ENCODE results near the gene FAM90A26. TPM values are rescaled to one million over a fixed set of nuclear protein-coding genes. Genes with fewer than 3 reads are reported as not detected.
"Not testable (repeated sequence)": the region's sequence is repeated elsewhere in the genome, so short reads cannot be mapped to it uniquely, and the experiment has no call there.

Gene FAM90A26, protein sequence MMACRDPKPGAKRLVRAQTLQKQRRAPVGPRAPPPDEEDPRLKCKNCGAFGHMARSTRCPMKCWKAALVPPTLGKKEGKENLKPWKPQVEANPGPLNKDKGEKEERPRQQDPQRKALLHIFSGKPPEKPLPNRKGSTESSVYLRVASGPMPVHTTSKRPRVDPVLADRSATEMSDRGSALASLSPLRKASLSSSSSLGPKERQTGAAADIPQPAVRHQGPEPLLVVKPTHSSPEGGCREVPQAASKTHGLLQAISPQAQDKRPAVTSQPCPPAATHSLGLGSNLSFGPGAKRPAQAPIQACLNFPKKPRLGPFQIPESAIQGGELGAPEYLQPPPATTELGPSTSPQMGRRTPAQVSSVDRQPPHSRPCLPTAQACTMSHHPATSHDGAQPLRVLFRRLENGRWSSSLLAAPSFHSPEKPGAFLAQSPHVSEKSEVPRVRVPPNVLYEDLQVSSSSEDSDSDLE
- total RNA-seq, result not detected

DNA sequence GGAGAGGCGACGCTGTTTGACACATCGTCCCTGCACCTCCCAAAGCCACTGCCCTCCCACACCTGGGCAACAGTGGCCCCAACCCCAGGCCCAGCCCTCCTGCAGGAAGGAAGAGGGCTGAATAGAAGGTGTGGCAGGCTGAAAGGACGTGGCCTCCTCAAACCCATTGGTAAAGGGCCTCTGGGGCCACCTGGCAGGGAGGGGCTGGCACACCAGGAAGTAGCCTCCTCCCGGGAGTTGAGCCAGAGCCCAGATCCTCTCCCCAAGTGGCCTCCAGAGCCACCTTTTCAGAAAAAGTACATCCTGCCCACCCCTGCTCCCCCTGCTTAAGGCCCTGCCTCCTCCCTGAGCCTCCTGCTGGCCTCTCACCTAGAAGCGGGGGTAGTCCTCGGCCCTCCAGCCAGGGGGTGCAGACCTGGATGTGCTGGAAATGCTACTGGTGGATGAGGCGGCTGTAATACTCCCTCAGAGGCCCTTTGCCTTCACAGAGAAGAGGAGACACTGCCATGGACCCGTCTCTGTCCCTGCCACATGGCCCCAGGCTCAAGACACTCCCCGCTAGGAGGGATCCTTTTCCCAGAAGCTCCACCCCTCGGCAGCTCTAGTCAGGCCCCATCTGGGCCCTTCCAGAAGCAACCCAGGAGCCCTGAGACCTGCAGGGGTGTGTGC is at the start of gene FAM90A26:
TSS of gene FAM90A26 (plus strand) at position 619 of the 669 bp plus-strand sequence. CDS start 2,764 bp downstream, outside the sequence.
- not testable (repeated sequence) for H3K4me3 Mint-ChIP-seq; H3K4me1 Mint-ChIP-seq (ENCODE audit: low read depth in 2 of 2); H3K27me3 Mint-ChIP-seq; H3K36me3 Mint-ChIP-seq; H3K27ac Mint-ChIP-seq; ATAC-seq; H3K9me3 Mint-ChIP-seq; DNase-seq (ENCODE audit: low spot score)

DNA sequence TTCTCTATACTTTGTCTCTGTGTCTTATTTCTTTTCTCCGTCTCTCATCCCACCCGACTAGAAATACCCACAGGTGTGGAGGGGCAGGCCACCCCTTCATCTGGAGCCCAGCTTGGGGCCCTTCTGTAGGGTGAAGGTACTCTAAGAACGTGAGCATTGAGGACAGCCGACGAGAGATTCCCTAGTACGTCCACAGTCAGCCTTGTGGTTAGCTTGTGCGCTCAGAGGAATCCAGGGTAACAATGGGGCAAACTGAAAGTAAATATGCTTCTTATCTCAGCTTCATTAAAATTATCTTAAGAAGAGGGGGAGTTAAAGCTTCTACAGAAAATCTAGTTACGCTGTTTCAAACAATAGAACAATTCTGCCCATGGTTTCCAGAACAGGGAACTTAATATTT is 47.5 kb upstream of the FAM90A26 start:
- H3K27me3 Mint-ChIP-seq, result peaks cover 21 to 32% of the 10 kb centered on the region in 2 donors
- H3K9me3 Mint-ChIP-seq; H3K4me1 Mint-ChIP-seq (ENCODE audit: low read depth in 2 of 2); DNase-seq (ENCODE audit: low spot score); ATAC-seq; H3K4me3 Mint-ChIP-seq; H3K36me3 Mint-ChIP-seq; H3K27ac Mint-ChIP-seq: not testable (repeated sequence)

DNA sequence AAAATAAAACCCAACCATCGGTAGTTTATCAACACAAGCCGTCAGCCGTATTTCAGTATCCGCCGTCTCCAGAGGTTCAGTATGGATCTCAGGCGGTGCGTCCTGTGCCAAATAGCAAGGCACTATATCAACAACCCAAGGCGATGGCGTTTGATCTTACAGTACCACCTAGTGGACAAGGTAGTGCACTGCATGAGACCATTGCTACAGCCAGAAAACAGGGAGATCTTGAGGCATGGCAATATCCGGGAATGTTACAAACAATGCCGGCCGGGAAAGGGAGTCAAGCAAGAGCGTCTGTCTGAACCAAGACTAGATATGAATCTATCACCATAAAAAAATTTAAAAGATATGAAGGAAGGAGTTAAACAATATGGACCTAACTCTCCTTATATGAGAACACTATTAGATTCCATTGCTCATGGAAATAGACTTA is 46.6 kb upstream of the FAM90A26 start:
- not testable (repeated sequence) for H3K36me3 Mint-ChIP-seq; H3K27ac Mint-ChIP-seq; DNase-seq (ENCODE audit: low spot score); H3K9me3 Mint-ChIP-seq; ATAC-seq; H3K4me1 Mint-ChIP-seq (ENCODE audit: low read depth in 2 of 2); H3K4me3 Mint-ChIP-seq
- H3K27me3 Mint-ChIP-seq, result peaks cover 19 to 27% of the 10 kb centered on the region in 2 donors

DNA sequence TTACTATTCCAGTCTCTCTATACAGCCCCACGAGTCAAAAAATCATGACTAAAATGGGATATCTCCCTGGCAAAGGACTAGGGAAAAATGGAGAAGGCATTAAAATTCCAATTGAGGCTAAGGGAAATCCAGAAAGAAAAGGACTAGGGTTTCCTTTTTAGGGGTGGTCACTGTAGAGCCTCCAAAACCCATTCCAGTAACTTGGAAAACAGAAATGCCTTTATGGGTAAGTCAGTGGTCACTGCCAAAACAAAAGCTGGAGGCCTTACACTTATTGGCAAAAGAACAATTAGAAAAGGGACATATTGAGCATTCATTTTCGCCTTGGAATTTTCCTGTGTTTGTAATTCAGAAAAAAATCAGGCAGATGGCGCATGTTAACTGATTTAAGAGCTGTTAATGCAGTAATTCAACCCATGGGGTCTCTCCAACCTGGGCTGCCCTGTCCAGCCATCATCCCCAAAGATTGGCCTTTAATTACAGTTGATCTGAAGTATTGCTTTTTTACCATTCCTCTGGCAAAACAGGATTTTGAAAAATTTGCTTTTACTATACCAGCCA is 44.5 kb upstream of the FAM90A26 start:
- not testable (repeated sequence) for ATAC-seq; DNase-seq (ENCODE audit: low spot score); H3K4me1 Mint-ChIP-seq (ENCODE audit: low read depth in 2 of 2); H3K36me3 Mint-ChIP-seq; H3K4me3 Mint-ChIP-seq; H3K27ac Mint-ChIP-seq; H3K9me3 Mint-ChIP-seq
- peaks cover 17 to 22% of the 10 kb centered on the region in 2 donors for H3K27me3 Mint-ChIP-seq

DNA sequence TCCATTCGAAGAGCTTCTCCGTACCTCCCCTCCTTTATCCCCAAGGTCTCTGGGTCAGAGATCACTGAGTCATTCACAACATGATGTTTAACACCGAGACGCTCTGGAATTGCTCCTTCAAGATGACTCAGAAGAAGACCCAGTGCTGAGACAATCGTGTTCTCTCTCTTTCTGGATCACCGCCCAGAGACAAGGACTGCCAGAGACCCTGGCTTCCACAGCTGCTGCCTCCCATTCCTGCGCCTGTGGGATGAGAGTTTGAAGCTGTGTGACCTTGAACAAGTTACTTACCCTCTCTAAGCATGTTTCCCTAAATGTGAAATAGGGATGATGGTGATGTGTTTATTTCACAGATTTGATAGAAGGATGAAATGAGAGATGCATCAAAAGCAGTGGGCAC is 38.8 kb upstream of the FAM90A26 start:
- DNase-seq (ENCODE audit: low spot score); H3K4me1 Mint-ChIP-seq (ENCODE audit: low read depth in 2 of 2); H3K27ac Mint-ChIP-seq; H3K9me3 Mint-ChIP-seq; H3K36me3 Mint-ChIP-seq; H3K27me3 Mint-ChIP-seq; ATAC-seq; H3K4me3 Mint-ChIP-seq: not testable (repeated sequence)

DNA sequence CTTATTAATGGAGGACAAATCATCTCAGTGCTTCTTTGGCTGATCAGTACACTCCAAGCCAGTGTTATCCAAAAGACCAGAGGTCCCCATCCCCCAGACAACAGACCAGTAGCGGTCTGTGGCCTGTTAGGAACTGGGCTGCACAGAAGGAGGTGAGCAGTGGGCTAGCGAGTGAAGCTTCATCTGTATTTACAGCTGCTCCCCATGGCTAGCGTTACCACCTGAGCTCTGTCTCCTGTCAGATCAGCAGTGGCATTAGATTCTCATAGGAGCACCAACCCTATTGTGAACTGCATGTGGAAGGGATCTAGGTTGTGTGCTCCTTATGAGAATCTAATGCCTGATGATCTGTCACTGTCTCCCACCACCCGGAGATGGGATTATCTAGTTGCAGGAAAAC is 37.4 kb upstream of the FAM90A26 start:
- H3K27ac Mint-ChIP-seq; H3K4me1 Mint-ChIP-seq (ENCODE audit: low read depth in 2 of 2); H3K4me3 Mint-ChIP-seq; H3K9me3 Mint-ChIP-seq; H3K27me3 Mint-ChIP-seq; H3K36me3 Mint-ChIP-seq; ATAC-seq; DNase-seq (ENCODE audit: low spot score): not testable (repeated sequence)

GRCh38 chr4:9134011-9134410 is 36.2 kb upstream of the FAM90A26 start:
- not testable (repeated sequence) for H3K27ac Mint-ChIP-seq; ATAC-seq; H3K36me3 Mint-ChIP-seq; H3K9me3 Mint-ChIP-seq; H3K27me3 Mint-ChIP-seq; DNase-seq (ENCODE audit: low spot score); H3K4me3 Mint-ChIP-seq; H3K4me1 Mint-ChIP-seq (ENCODE audit: low read depth in 2 of 2)

GRCh38 chr4:9134556-9134955 is 35.7 kb upstream of the FAM90A26 start:
- H3K27me3 Mint-ChIP-seq; H3K4me3 Mint-ChIP-seq; ATAC-seq; H3K27ac Mint-ChIP-seq; DNase-seq (ENCODE audit: low spot score); H3K4me1 Mint-ChIP-seq (ENCODE audit: low read depth in 2 of 2); H3K36me3 Mint-ChIP-seq; H3K9me3 Mint-ChIP-seq: not testable (repeated sequence)

- not testable (repeated sequence) for DNase-seq (ENCODE audit: low spot score); ATAC-seq; H3K4me3 Mint-ChIP-seq; H3K36me3 Mint-ChIP-seq; H3K27me3 Mint-ChIP-seq; H3K9me3 Mint-ChIP-seq; H3K4me1 Mint-ChIP-seq (ENCODE audit: low read depth in 2 of 2); H3K27ac Mint-ChIP-seq
These were observed 29.2 kb upstream of the FAM90A26 start for GRCh38 chr4:9141050-9141449.

DNA sequence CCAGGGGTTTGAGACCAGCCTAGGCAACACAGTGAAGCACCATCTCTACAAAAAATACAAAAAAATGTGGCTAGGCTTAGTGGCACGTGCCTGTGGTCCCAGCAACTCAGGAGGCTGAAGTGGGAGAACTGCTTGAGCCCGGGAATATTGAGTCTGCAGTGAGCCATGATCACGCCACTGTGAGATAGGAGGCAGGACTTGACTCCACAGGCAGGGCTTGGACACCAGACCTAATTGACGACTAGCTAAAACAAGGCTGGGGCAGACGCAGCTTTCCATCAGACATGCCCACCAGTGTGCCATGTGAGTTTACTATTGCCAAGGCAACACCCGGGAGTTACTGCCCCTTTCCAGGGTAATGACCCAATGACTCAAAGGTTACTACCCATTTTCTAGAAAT is 27.4 kb upstream of the FAM90A26 start:
- ATAC-seq; DNase-seq (ENCODE audit: low spot score): not testable (repeated sequence)

GRCh38 chr4:9143421-9144080 is 26.7 kb upstream of the FAM90A26 start:
- H3K4me3 Mint-ChIP-seq, result no peak overlapping the region
- ATAC-seq (no peak), DNase-seq (ENCODE audit: low spot score) (no peak)
- H3K36me3 Mint-ChIP-seq, result no peaks in the 10 kb centered on the region
- no peaks in the 10 kb centered on the region for H3K4me1 Mint-ChIP-seq (ENCODE audit: low read depth in 2 of 2)
- H3K27me3 Mint-ChIP-seq, result peaks cover 0 to 3% of the 10 kb centered on the region in 2 donors
- no peak overlapping the region for H3K27ac Mint-ChIP-seq
- no peaks in the 10 kb centered on the region for H3K9me3 Mint-ChIP-seq

More for the DNA sequence above, 27.4 kb upstream of the FAM90A26 start:
- not testable (repeated sequence) for H3K36me3 Mint-ChIP-seq; H3K27ac Mint-ChIP-seq; H3K27me3 Mint-ChIP-seq; H3K4me3 Mint-ChIP-seq; H3K9me3 Mint-ChIP-seq; H3K4me1 Mint-ChIP-seq (ENCODE audit: low read depth in 2 of 2)

- Mint-ChIP-seq H3K27ac (no peak overlapping the region), H3K4me1 (ENCODE audit: low read depth in 2 of 2) (peaks cover 0 to 3% of the 10 kb centered on the region in 2 donors), H3K9me3 (no peaks in the 10 kb centered on the region), H3K4me3 (no peak overlapping the region), H3K36me3 (no peaks in the 10 kb centered on the region), H3K27me3 (no peaks in the 10 kb centered on the region)
- DNase-seq (ENCODE audit: low spot score) (no peak), ATAC-seq (no peak)
These were observed 23.2 kb upstream of the FAM90A26 start for GRCh38 chr4:9146967-9147366.

DNA sequence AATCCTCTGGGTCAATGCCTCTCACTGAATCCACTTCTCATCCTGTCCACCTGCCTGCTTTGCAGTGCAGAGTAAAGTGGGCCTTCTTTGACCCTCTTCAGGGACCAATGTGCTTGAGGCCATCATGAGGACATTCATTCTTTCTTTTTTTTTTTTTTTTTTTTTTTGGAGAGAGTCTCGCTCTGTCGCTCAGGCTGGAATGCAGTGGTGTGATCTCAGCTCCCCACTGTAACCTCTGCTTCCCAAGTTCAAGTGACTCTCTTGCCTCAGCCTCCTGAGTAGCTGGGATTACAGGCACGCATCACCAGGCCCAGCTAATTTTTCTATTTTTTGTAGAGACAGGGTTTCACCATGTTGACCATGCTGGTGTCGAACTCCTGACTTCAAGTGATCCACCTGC is 22.8 kb upstream of the FAM90A26 start:
- H3K36me3 Mint-ChIP-seq; H3K9me3 Mint-ChIP-seq; DNase-seq (ENCODE audit: low spot score); H3K4me1 Mint-ChIP-seq (ENCODE audit: low read depth in 2 of 2); H3K4me3 Mint-ChIP-seq; H3K27ac Mint-ChIP-seq; ATAC-seq; H3K27me3 Mint-ChIP-seq: not testable (repeated sequence)

Measured in natural killer cell treated with Interleukin-12 subunit alpha and Interleukin-12 subunit beta and Interleukin-15 and Interleukin-18, amount 100 ng/mL, for 72 hours (primary cell).